Panc1 (cell line): ENCODE measurements around the gene SPATS2L. TPM values are rescaled to one million over a fixed set of nuclear protein-coding genes. Genes with fewer than 3 reads are reported as not detected.

ENCODE experiments used
- ATAC-seq: fragments of 200-7000 bp; cut with Tn5 transposase; 2 replicates; pipeline ENCODE4 v1.9.1; 2020; ENCODE audit warnings: mild to moderate bottlenecking, moderate library complexity
- BruUV-seq: library from RNA; stranded (reverse); fragments of 400-500 nt; replicated peaks from 2 replicates; lab custom pipeline; 2021; lab: Mats Ljungman, UMichigan
- CTCF ChIA-PET: fragments of 300-600 bp; sonication (Branson Sonifier 250); formaldehyde crosslinking; loops from one replicate; lab custom pipeline; 2022; ENCODE audit warnings: antibody characterized with exemption; lab: Charles Lee
- POLR2A ChIA-PET: fragments of 300-600 bp; sonication (Branson Sonifier 250); formaldehyde crosslinking; loops from one replicate; lab custom pipeline; 2022; ENCODE audit warnings: antibody characterized with exemption; lab: Charles Lee
- DNase-seq: peaks from one replicate; pipeline ENCODE4 v3.0.0-alpha.2; 2010; ENCODE audit warnings: low read depth, low spot score
- H3K27ac ChIP-seq: 2 replicates; pipeline ENCODE4 v1.5.1; 2011; ENCODE audit warnings: mild to moderate bottlenecking, low read length, inconsistent platforms
- H3K27me3 ChIP-seq: fragments of 200-500 bp; sonication (Bioruptor generic); 2 replicates; pipeline ENCODE4 v1.6.0; 2014; ENCODE audit warnings: low read length, inconsistent platforms; ENCODE audit not compliant: control insufficient read depth, insufficient read depth
- H3K36me3 ChIP-seq: fragments of 200-500 bp; sonication (Bioruptor generic); 2 replicates; pipeline ENCODE4 v1.5.1; 2014; ENCODE audit warnings: inconsistent platforms, mild to moderate bottlenecking, low read length, moderate library complexity; ENCODE audit not compliant: control insufficient read depth, insufficient read depth
- H3K4me1 ChIP-seq: 2 replicates; pipeline ENCODE4 v1.5.1; 2011; ENCODE audit warnings: inconsistent platforms, mild to moderate bottlenecking, low read length, moderate library complexity; ENCODE audit not compliant: control insufficient read depth, insufficient read depth
- H3K4me3 ChIP-seq, 2 experiments: 2 replicates each; pipeline ENCODE4 v1.5.1; 2011 to 2012; ENCODE audit warnings: low read depth in 2 of 2, low read length in 2 of 2, mild to moderate bottlenecking in 2 of 2, inconsistent platforms in 1 of 2, moderate library complexity in 1 of 2
- H3K9me3 ChIP-seq: fragments of 200-500 bp; sonication (Bioruptor generic); 2 replicates; pipeline ENCODE4 v1.5.1; 2014; ENCODE audit warnings: low read depth, mild to moderate bottlenecking, inconsistent platforms, low read length, moderate library complexity; ENCODE audit not compliant: control insufficient read depth, insufficient read depth
- CTCF ChIP-seq: fragments of 450-650 bp; IDR thresholded peaks from 2 replicates; pipeline ENCODE4 v1.5.1; 2017; ENCODE audit warnings: mild to moderate bottlenecking
- POLR2AphosphoS5 ChIP-seq: IDR thresholded peaks from 2 replicates; pipeline ENCODE4 v1.6.1; 2012; ENCODE audit warnings: mild to moderate bottlenecking, low read depth, low read length, moderate library complexity
- REST ChIP-seq, 2 experiments: IDR thresholded peaks; 2 replicates each; pipeline ENCODE4 v1.6.1; 2011 to 2012; ENCODE audit warnings: low read depth in 2 of 2, control low read depth in 1 of 2, low read length in 1 of 2, mild to moderate bottlenecking in 1 of 2, moderate library complexity in 1 of 2; ENCODE audit not compliant: insufficient read depth in 1 of 2
- SIN3A ChIP-seq: IDR thresholded peaks from 2 replicates; pipeline ENCODE4 v1.6.1; 2012; ENCODE audit warnings: low read depth, mild to moderate bottlenecking, low read length, moderate library complexity, borderline replicate concordance; ENCODE audit not compliant: insufficient read depth
- TCF7L2 ChIP-seq: IDR thresholded peaks from 2 replicates; pipeline ENCODE4 v1.6.1; 2011; ENCODE audit warnings: mild to moderate bottlenecking, low read depth, low read length, inconsistent platforms
- in situ Hi-C: cut with HindIII; loops from 2 replicates; pipeline ENCODE4 v1.10.0; 2016; ENCODE audit warnings: low sequenced_read_pairs, low pct_unique_long_range_greater_than_20kb
- intact Hi-C: fragments of 100-400 bp; cut with micrococcal nuclease; formaldehyde crosslinking; loops from one replicate; pipeline ENCODE4 v1.10.0; 2022; ENCODE audit not compliant: unreplicated experiment
- total RNA-seq: library from RNA; stranded (reverse); gene quantifications from one replicate; pipeline ENCODE4 v1.2.1, GENCODE V29; 2021; ENCODE audit not compliant: unreplicated experiment

Gene SPATS2L
- total RNA-seq, 1 experiment from 2014 or later, result 282 TPM

DNA sequence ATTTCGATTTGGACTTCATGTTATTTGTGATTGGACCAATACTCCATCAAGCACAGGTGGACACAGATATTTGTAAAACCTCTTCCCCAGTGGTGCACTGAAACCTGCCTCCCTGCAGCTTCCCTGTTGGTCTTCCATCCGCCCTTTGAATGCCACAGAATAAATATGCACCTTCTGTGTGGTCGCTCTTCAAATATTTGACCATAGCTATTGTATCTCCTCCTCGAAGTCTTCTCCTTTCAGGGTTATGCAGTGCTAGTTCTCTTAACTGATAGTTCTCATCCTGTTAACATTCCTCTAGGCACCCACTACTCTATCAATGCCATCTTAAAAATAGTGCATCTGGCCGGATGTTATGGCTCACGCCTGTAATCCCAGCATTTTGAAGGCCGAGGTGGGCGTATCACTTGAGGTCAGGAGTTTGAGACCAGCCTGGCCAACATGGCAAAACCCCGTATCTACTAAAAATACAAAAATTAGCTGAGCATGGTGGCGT lies 12.5 kb downstream of the SPATS2L start:
- H3K4me3 ChIP-seq, result no peak overlapping the region
- H3K27ac ChIP-seq, result peak overlapping the region; percentile 74
- POLR2A ChIA-PET, result interaction anchor here (0.7 kb wide), 1 partner anchor 54 kb away, joined by 10 read pairs; no protein-coding TSS in a partner anchor
- H3K4me1 ChIP-seq, result peaks cover 99% of the 10 kb centered on the region
- CTCF ChIA-PET, result interaction anchor here (0.6 kb wide), 1 partner anchor 14 kb away, joined by 11 read pairs; no protein-coding TSS in a partner anchor
- H3K27me3 ChIP-seq, result no peaks in the 10 kb centered on the region
- in situ Hi-C loops (no loop called here), intact Hi-C loops (loop anchor here (10.0 kb wide), 1 partner anchor 166 kb away; no protein-coding TSS in a partner anchor)
- no peak for TF ChIP-seq CTCF
- no peak for DNase-seq
- no peaks in the 10 kb centered on the region for H3K9me3 ChIP-seq
- H3K36me3 ChIP-seq, result no peaks in the 10 kb centered on the region; the same call in 1 of the 2 replicates
- peak; percentile 32; the same call in 1 of the 2 replicates for ATAC-seq
- no TSS peak for BruUV-seq

GRCh38 chr2:200319548-200320337 lies 13.2 kb downstream of the SPATS2L start:
- no peak for DNase-seq
- ChIA-PET POLR2A (interaction anchor here (0.7 kb wide), 1 partner anchor 53 kb away, joined by 10 read pairs; no protein-coding TSS in a partner anchor), CTCF (interaction anchor here (0.6 kb wide), 1 partner anchor 14 kb away, joined by 11 read pairs; no protein-coding TSS in a partner anchor)
- TF ChIP-seq SIN3A (no peak), REST (IDR thresholded peaks at IDR 0.05; ENCODE audit: insufficient read depth in 1 of 2, low read depth in 2 of 2, low read length in 1 of 2) (no peak), CTCF (no peak), TCF7L2 (no peak), POLR2AphosphoS5 (no peak)
- Histone ChIP-seq H3K27ac (peak overlapping the region; percentile 64), H3K9me3 (no peaks in the 10 kb centered on the region), H3K36me3 (no peaks in the 10 kb centered on the region; the same call in 1 of the 2 replicates), H3K27me3 (no peaks in the 10 kb centered on the region), H3K4me3 (no peak overlapping the region), H3K4me1 (peaks cover 95% of the 10 kb centered on the region)
- no peak for ATAC-seq
- no TSS peak for BruUV-seq
- intact Hi-C loops, result loop anchor here (10.0 kb wide), 1 partner anchor 165 kb away; no protein-coding TSS in a partner anchor
- in situ Hi-C loops, result no loop called here
